GM21576 (cell line): Measurements from ENCODE around the gene RNF152.
A peak's percentile ranks its signal among the peaks of the same experiment; 100 is the strongest.

Experiments used
- ATAC-seq: cut with Tn5 transposase; IDR thresholded peaks from one replicate; pipeline ENCODE4 v1.9.1; 2021; ENCODE audit warnings: mild to moderate bottlenecking, moderate library complexity; ENCODE audit not compliant: unreplicated experiment

Gene RNF152

DNA sequence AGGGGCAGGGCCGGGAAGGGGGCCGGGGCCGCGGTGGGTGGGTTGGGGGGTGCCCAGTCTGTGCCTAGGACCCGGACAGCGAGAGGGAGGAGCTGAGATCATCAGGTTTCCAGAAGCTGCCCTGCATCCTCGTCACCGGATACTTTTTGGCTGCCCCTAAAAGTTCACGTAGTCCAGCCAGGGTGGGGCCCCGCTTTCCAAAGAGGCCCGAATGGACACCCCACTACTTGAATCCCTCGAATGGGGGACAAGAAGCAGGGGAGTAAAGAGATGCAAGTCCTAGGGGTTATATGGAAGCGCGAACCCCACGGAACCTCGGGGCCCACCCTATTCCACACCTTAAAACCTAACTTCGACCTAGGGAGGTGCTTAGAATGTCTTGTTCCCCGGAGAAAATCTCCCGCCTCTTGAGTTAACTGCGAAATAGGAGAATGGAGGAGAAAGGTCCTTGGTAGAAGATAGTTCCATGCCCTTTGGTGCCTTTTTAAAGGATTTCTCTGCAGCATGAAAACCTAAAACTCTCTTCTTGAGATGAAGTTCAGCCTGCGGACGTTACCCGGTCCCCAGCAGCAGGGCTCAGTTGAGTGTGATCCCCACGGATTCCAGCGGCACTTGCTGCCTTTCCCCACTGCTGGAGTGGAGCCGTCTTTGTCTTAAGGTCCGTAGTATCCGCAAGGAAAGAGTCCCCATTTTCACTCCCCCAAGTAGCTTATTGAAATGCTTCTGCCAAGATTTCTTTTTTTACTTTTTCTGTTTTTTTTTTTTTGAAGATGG is 2.1 kb upstream of the RNF152 start:
- ATAC-seq = no peak

DNA sequence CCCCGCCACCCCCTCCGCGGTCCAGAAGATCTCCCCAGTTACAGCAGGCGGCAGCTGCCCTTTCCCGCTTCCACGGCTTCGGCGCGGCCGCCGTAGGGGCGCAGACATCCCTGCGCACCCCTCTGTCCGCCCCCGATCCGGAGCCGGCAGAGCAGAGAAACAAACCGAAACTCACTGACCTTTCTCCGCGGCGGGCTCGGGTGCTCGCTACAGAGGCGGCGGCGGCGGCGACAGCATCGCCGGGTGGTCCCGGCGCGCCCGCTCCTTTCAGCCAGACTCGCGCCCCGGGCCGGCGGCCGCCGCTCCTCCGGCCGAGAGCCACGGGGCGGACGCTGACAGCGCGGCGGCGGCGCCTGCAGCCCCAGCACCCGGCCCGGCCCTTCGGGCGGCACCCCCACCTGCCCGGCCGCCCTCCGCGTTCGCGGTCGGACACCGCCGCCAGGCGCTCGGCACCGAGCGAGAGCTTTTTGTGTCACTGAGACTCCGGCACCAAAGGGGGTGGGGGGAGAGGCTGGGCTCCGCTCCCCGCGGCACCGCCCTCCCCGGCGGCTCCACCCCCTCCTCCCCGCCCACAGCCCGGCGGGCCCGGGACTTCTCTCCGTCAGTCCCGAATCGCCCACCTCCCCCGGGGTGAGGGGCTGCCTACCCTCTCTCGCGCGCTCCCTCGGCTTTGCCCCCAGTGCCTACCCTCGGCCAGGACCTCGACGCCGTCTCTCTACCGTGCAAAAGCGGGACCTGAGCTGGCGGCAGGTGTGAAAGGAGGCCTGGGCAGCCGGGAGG is 1.4 kb upstream of the RNF152 start:
- ATAC-seq = peak; percentile 80

DNA sequence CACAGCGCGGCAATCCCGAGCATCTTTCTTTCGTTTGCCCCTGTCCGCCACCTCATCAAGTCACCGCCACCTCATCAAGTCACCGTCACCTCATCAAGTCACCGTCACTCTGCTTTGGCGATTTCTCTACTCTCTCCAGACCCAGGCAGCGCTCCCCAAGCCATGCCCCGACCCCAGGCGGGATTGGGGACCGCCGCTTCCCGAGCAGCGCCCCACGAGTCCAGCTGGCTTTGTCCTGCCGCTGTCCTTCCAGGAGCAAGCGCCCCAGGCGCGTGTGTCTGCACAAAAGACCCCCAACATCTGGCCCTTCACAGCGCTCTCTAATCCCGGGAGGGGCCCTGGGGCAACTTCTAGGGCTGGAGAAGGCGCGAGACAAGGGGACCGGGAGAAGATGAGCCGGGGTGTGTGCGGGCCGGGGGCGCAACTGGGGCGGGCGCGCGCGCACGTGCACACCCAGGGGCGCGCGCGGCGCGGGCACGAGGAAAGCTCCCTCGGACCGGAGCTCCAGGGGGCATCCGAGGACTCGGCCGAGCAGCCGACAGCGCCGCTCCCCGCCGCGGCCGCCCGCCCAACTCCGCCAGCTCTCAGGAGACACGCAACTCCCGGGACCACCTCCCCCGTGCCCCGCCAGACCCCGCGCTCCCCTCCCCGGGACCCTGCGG is 633 bp upstream of the RNF152 start:
- no peak for ATAC-seq

DNA sequence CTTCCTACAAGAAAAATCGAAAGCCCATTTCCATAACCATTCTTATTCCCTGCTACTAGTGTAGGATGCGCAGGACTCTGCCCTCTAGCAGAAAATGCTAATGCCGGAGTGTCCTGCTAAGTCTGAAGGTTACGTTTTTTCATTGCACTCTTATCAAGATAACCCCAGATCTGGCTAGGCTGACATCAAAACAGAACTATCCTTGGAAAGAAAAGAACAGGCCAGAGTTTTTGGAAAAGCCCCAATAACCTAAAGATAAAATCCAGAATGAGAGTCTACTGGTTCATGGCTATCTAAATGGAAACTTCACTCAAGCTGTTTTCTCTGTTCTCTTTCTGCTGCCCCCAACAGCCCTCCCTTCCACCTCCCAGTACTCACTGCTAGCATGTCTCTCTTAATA is 913 bp downstream of the RNF152 start:
- ATAC-seq = no peak

DNA sequence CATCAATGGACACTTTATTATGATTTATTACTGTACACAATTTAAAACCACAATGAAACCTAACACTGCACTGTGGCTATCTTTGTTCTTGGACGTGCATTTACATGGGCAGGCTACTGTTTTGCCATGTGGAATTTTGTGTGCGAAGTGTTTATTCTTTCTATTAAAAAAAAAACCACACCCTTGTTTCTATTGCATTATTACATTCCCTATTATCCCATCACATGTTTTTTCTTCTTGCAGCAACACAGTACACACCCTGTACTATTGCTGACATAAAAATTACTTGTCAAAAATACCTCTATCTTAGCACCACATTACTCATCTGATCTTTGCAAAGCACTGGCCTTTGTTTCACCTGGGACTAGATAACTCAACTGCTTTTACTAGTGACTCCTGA is 1.5 kb downstream of the RNF152 start:
- no peak for ATAC-seq

DNA sequence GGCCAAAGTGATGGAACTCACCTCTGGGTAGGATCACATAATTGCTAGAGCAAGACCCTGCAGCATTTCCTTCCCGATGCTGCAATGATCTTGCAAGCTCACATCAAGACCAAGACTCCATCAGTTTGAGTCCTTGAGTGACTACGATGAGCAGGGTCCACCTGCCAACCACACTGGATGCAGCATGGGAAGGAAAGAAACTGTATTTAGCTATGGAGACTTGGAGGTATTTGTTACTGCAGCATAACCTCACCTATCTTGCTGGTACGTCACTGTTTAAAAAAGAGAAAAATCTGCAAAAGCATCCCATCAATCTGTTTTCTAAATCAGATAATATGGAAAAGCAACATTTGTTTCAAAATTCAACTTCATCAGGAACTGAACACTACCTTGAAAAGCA is 2.5 kb downstream of the RNF152 start:
- no peak for ATAC-seq

DNA sequence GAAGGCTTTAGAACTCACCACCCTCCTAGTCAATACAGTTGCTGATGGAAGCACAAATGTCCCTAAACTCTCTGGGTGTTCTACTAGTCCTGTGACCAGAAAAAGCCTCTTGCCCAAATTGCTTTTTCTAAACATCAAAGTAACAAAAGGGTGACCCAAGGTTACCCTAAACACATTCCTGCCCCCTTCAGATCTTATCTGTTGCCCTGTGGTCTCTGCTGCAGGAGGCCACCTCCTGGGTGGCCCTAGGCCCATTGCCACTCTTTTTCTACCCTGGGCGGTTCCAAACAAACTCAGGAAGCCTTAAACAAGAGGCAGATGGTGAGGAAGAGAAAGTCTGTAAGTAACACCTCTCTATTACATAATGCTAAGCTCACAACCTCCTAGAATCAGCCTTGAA is 3.3 kb downstream of the RNF152 start:
- ATAC-seq = no peak

DNA sequence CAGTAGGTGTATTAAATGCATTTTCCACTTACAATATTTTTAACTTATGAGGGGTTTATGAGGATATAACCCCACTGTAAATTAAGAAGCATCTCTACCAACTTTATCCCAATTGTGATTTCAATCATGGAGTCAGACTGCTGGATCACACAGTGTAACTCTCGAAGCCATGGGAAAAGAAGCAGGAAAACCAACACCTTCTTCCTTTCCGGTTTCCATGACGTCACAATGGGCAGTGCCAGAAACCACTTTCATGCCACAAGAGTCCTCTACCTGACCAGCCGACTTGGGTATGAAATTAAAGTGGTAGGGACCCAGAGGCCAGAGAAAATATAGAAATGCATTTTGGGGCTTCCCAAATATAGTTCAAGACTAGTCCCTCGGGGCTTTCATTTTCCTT is 4.2 kb downstream of the RNF152 start:
- ATAC-seq = no peak

DNA sequence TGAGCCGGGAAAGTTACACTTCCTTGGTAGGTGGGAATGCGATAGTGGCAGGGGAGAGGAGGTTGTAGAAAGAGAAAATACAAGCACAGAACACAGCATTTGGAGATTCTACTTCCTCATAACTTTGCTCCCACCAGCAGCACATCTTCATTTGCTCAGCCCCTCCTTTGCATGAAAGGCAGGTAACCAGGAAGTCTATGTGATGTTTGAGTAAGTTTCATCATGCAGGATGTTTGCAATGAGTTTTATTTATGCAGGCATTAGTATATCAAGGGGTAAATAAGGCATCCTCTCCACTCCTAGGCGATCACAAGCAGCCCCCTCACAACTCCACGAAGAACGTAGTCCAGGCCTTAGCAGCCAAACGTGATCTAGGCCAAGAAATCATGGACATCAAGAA is 5.0 kb downstream of the RNF152 start:
- no peak for ATAC-seq

DNA sequence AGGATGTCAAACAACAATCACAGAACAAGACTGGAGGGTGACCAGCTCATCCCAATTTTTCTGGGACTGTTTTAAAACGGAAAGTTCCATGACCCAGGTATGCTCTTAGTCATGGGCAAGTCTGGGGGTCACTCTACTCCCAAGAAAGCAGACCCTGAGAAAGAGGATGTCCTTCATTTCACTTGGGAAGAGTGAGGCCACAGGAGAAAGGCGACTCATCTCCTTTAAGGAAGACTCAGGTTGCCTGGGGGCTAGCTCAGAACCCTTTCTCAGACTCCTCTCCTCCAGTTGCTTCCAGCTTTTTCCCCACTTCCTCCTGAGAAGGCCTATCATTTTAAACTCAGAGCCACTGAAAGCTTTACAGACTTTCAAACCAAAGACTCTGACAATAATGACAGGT is 9.3 kb downstream of the RNF152 start:
- no peak for ATAC-seq

DNA sequence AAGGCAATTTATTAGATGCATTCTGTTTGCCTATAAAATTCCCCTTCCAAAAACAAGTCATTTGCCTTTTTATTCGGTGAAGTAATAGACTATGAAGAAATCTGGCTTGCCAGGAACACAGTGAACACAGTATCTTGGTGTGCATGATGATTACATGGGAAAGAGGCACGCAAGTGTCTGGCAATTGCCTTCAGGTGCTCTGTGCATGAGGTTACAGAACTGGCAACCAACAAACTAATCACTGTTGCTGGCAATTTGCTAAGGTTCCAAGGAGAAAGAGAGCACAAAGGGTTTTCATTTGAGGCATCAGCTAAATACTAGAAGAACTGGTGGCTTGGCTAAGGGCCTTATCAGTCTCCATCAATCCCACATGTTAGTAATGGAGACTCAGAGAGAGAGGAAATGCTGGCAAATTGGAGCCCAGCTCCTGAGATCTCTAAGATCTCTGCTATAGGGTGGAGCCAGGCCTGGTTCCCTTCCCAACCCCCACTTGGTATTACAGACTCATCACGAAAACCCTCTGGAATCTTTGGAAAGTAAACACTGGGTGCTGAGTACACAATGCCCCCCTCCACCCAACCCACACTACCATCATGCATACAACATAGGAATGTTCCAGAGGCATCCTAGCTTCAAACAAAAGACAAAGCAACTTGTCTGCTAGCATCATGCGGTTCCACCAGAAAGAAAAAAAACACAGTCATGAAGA is 10.4 kb downstream of the RNF152 start:
- no peak for ATAC-seq

DNA sequence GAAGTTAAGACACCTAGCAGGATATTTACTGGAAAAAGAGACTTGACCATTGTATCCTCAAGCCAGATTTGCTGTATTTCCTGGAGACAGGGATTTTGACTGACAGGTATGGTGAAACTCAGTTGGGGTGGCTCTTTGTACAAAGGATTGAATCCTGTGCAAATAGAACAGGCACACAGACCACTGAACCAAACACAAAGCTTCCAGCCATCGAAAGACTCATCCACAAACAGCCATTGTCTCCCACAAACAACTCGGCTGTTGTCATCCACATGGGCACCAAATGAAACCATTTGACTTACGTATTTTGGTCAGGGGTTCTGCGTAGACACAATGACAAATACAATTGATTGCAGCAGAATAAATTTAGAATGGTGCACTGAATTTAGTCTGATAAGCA is 15.9 kb downstream of the RNF152 start:
- ATAC-seq = no peak

DNA sequence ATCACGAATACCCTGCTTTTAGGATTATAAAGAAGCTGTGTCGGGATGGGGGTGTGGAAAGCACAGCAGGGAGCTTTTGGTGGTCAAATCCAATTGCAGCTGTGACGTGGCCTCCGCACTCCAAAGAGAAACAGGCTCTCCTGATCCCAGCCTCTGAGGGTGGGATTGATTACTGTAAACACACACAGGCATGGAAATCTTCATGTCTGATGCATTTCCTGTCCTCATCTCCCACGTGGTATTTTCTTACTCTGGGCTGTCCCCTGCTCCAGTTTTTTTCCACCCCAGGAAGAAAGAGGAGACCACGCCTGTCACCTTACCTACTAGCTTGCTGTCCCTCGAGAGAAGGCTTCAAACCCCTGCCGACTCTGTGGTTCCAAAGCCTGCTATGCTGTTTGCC is 22.7 kb downstream of the RNF152 start:
- no peak for ATAC-seq

DNA sequence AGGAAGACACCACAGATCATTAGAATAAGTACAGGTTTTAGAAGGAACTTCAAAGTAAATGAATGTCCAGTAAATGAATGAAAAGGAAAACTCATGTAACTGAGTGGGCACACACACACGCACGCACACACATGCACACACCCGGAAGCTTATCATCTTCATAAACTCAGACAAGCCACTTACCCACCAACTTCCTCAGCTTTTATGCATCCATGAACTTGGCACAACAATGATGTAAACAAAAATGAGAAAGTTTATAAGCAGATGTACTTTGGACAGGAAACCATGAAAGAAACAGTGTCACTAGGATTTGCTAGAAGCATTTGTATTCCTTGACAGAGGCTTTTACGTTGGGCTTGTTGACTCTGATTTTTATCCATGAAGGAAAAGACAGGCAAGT is 23.2 kb downstream of the RNF152 start:
- ATAC-seq = no peak

DNA sequence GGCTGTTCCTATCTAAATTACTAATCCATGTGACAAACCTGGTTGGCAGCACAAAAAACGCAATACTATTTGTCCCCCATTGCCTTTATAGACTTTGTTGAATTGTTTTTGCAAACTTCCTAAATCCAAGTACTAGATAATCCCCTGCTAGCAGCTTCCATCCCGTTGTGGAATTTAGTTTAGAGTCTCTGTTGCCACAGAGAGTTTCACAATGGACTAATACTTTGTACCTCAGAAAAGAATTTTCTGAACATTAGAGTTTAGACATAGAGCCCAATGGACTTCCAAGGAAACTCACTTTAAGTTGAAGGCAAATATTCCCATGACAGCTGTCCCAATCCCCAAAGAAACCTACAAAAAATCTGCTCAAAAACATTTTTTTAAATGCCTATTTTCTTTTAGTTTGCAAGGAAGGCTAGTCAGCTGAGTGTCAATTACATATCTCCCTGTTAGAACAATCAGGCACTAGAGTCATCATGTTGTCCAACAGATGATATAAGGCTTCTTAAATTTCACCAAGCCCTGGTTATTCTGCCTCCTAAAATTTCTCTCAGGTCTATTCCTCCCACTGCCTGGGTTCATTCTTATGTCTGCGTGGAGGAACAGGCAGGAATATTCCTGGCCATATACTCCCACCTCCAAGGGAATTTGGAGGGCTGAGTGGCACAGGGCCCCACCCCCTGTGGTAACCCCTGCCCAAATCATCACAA is 27.2 kb downstream of the RNF152 start:
- ATAC-seq = no peak

DNA sequence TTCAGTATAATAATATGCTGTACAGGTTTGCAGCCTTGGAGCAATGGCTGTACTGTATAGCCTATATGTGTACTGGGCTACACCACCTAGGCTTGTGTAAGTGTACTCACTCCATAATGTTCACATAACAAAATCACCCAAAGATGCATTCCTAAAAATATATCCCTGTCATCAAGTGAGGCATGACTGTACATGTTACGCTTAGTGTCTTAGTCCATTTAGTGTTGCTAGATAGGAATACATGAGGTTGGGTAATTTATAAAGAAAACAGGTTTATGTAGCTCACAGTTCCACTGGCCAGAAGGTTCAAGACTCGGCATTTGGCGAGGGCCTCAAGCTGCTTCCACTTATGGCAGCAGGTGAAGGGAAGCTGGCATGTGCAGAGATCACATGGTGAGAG is 31.4 kb downstream of the RNF152 start:
- ATAC-seq = no peak

DNA sequence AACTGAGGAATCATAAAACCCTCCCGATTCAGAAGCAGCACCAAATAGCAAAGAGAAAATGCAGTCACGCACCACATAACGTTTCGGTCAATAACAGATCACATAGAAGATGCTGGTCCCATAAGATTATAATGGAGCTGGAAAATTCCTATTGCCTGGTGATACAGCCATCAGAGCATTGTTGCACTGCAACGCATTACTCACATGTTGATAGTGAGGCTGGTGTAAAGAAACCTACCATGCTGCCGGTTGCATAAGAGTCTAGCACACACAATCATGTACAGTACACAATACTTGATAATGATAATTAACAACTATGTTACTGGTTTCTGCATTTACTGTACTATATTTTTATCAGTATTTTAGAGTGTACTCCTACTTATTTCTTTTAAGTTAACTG is 32.5 kb downstream of the RNF152 start:
- no peak for ATAC-seq

DNA sequence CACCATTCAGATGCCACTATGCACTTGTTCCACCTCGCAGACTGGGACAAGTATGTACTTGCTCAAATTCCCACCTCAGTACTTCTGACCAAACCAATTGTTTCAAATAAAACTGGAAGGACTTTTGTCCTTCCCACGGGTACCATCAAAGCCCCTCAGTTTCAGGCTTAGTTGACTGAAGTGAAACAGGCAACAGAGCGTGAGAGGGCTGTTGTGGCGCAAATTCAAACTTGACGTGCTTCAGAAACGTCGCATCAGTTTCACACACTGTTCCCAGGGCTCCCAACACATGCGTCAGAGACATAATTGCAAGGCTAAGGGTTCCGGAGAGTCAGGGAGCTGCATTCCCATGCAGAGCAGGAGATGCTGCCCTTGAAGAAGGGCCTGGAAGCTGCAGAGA is 33.7 kb downstream of the RNF152 start:
- no peak for ATAC-seq

DNA sequence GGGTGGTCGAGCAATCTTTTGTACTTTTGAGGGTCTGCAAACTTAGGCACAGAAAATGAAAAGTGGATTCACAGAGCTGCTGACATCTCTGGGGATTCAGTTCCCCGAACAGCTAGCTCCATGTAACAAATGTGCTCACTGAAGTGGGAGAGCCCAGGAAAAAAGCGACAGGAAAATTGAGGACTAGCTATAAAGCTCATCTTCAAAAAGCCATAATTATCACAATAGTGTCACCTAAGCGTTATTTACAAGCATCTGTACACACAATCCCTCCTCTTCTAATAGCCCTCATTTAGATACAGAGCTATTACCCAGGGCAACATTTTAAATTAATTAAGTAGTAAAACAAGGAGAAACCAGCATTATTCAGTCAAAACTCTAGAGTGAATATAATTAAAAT is 36.1 kb downstream of the RNF152 start:
- ATAC-seq = no peak

DNA sequence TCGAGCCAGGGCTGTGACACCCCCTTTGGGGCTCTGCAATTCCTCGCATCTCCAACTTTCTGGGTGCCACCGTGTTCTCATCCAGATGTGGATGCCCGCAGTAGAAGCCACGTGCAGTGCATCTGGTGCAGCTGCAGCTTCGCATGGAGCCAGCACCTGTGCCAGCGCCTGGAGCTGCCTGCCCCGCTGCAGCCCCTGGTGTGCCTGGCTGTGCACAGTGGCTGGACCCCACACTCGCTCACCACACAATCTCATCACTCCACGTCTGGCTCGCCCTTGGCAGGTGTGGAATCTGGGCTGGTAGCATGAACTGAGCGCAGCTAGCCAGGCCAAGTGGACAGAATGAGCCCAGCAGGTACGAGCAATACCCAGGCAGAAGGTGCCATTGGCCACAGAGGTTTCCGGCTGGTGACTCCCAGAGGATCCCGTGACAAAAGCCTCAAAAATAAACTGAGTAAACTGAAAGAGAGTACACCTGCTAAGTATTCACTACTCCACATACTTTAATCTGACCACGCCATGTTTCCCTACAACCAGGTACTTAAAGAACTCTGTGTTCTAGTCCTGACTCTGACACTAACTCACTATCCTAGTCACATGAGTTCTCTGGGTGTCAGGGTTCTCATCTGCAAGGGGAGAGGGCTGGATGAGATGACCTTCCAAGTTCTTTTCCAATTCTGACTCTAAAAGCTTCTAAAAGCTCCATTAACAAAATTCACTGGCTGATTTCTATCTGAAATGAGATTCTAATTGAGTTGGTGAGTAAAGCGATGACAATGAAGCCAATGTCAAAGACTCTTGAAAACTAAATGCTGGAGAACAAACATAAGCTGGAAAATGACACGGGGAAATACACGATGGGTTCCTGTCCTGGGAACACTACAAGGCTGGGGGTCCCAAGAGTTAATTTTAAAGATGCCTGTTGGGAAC is 37.1 kb downstream of the RNF152 start:
- no peak for ATAC-seq
